ENCODE measurements around the gene BRD7.

DNA sequence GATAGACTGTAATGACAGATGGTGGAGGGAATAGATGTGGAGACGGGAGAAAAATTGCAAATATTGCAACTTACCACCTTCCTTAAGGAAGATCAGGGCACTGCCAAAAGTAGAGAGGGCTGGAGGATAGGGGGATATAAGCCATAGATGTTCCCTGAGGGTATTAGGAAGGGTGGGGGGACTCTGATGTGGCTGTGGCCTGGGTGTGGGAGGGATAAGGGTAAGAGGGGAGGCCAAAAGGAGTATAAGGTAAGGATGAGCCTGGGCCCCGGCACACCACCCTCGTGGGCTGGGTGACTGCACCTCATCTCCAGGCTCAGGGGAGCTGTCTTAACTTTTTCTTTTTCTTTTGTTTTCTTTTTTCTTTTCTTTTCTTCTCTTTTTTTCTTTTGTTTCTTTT lies 30.6 kb upstream of the BRD7 start:
- TF ChIP-seq, protein P1, sequence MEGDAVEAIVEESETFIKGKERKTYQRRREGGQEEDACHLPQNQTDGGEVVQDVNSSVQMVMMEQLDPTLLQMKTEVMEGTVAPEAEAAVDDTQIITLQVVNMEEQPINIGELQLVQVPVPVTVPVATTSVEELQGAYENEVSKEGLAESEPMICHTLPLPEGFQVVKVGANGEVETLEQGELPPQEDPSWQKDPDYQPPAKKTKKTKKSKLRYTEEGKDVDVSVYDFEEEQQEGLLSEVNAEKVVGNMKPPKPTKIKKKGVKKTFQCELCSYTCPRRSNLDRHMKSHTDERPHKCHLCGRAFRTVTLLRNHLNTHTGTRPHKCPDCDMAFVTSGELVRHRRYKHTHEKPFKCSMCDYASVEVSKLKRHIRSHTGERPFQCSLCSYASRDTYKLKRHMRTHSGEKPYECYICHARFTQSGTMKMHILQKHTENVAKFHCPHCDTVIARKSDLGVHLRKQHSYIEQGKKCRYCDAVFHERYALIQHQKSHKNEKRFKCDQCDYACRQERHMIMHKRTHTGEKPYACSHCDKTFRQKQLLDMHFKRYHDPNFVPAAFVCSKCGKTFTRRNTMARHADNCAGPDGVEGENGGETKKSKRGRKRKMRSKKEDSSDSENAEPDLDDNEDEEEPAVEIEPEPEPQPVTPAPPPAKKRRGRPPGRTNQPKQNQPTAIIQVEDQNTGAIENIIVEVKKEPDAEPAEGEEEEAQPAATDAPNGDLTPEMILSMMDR (IDR thresholded peaks at IDR 0.05; ENCODE audit: poor library complexity): no peak
- TF ChIP-seq EZH2 (IDR thresholded peaks at IDR 0.05; ENCODE audit: borderline replicate concordance) (no peak), EZH2phosphoT487 (IDR thresholded peaks at IDR 0.05; ENCODE audit: low read depth, severe bottlenecking, unreplicated experiment) (no peak)
